Panc1 (cell line): Measurements from ENCODE around the gene LRP1B. TPM values are rescaled to one million over a fixed set of nuclear protein-coding genes. Genes with fewer than 3 reads are reported as not detected.

Experiments used
- ATAC-seq: fragments of 200-7000 bp; cut with Tn5 transposase; 2 replicates; pipeline ENCODE4 v1.9.1; 2020; ENCODE audit warnings: mild to moderate bottlenecking, moderate library complexity
- BruUV-seq: library from RNA; stranded (reverse); fragments of 400-500 nt; replicated peaks from 2 replicates; lab custom pipeline; 2021; lab: Mats Ljungman, UMichigan
- CTCF ChIA-PET: fragments of 300-600 bp; sonication (Branson Sonifier 250); formaldehyde crosslinking; loops from one replicate; lab custom pipeline; 2022; ENCODE audit warnings: antibody characterized with exemption; lab: Charles Lee
- POLR2A ChIA-PET: fragments of 300-600 bp; sonication (Branson Sonifier 250); formaldehyde crosslinking; loops from one replicate; lab custom pipeline; 2022; ENCODE audit warnings: antibody characterized with exemption; lab: Charles Lee
- DNase-seq: peaks from one replicate; pipeline ENCODE4 v3.0.0-alpha.2; 2010; ENCODE audit warnings: low read depth, low spot score
- H3K27ac ChIP-seq: 2 replicates; pipeline ENCODE4 v1.5.1; 2011; ENCODE audit warnings: mild to moderate bottlenecking, low read length, inconsistent platforms
- H3K27me3 ChIP-seq: fragments of 200-500 bp; sonication (Bioruptor generic); 2 replicates; pipeline ENCODE4 v1.6.0; 2014; ENCODE audit warnings: low read length, inconsistent platforms; ENCODE audit not compliant: control insufficient read depth, insufficient read depth
- H3K36me3 ChIP-seq: fragments of 200-500 bp; sonication (Bioruptor generic); 2 replicates; pipeline ENCODE4 v1.5.1; 2014; ENCODE audit warnings: inconsistent platforms, mild to moderate bottlenecking, low read length, moderate library complexity; ENCODE audit not compliant: control insufficient read depth, insufficient read depth
- H3K4me1 ChIP-seq: 2 replicates; pipeline ENCODE4 v1.5.1; 2011; ENCODE audit warnings: inconsistent platforms, mild to moderate bottlenecking, low read length, moderate library complexity; ENCODE audit not compliant: control insufficient read depth, insufficient read depth
- H3K4me3 ChIP-seq, 2 experiments: 2 replicates each; pipeline ENCODE4 v1.5.1; 2011 to 2012; ENCODE audit warnings: low read depth in 2 of 2, low read length in 2 of 2, mild to moderate bottlenecking in 2 of 2, inconsistent platforms in 1 of 2, moderate library complexity in 1 of 2
- H3K9me3 ChIP-seq: fragments of 200-500 bp; sonication (Bioruptor generic); 2 replicates; pipeline ENCODE4 v1.5.1; 2014; ENCODE audit warnings: low read depth, mild to moderate bottlenecking, inconsistent platforms, low read length, moderate library complexity; ENCODE audit not compliant: control insufficient read depth, insufficient read depth
- CTCF ChIP-seq: fragments of 450-650 bp; IDR thresholded peaks from 2 replicates; pipeline ENCODE4 v1.5.1; 2017; ENCODE audit warnings: mild to moderate bottlenecking
- POLR2AphosphoS5 ChIP-seq: IDR thresholded peaks from 2 replicates; pipeline ENCODE4 v1.6.1; 2012; ENCODE audit warnings: mild to moderate bottlenecking, low read depth, low read length, moderate library complexity
- REST ChIP-seq, 2 experiments: IDR thresholded peaks; 2 replicates each; pipeline ENCODE4 v1.6.1; 2011 to 2012; ENCODE audit warnings: low read depth in 2 of 2, control low read depth in 1 of 2, low read length in 1 of 2, mild to moderate bottlenecking in 1 of 2, moderate library complexity in 1 of 2; ENCODE audit not compliant: insufficient read depth in 1 of 2
- SIN3A ChIP-seq: IDR thresholded peaks from 2 replicates; pipeline ENCODE4 v1.6.1; 2012; ENCODE audit warnings: low read depth, mild to moderate bottlenecking, low read length, moderate library complexity, borderline replicate concordance; ENCODE audit not compliant: insufficient read depth
- TCF7L2 ChIP-seq: IDR thresholded peaks from 2 replicates; pipeline ENCODE4 v1.6.1; 2011; ENCODE audit warnings: mild to moderate bottlenecking, low read depth, low read length, inconsistent platforms
- in situ Hi-C: cut with HindIII; loops from 2 replicates; pipeline ENCODE4 v1.10.0; 2016; ENCODE audit warnings: low sequenced_read_pairs, low pct_unique_long_range_greater_than_20kb
- intact Hi-C: fragments of 100-400 bp; cut with micrococcal nuclease; formaldehyde crosslinking; loops from one replicate; pipeline ENCODE4 v1.10.0; 2022; ENCODE audit not compliant: unreplicated experiment
- total RNA-seq: library from RNA; stranded (reverse); gene quantifications from one replicate; pipeline ENCODE4 v1.2.1, GENCODE V29; 2021; ENCODE audit not compliant: unreplicated experiment

The LRP1B gene
- total RNA-seq, 1 experiment from 2014 or later: 0.54 TPM

DNA sequence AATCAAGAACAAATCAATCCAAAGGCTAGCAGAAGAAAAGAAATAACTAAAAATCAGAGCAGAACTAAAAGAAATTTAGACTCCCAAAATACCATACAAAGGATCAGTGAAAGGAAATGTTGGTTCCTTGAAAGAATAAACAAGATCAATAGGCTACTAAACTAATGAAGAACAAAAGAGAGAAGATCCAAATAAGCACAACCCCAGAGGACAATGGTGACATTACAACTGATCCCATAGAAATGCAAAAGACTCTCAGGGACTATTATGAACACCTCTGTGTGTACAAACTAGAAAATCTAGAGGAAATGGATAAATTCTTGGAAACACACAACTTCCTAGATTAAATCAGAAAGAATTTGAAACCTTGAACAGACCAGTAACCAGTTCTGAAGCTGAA lies 1186.9 kb downstream of the LRP1B start:
- no TSS peak for BruUV-seq
- DNase-seq (no peak), ATAC-seq (no peak)
- Histone ChIP-seq H3K4me3 (no peak overlapping the region), H3K36me3 (no peaks in the 10 kb centered on the region), H3K27ac (no peak overlapping the region), H3K9me3 (no peaks in the 10 kb centered on the region), H3K27me3 (no peaks in the 10 kb centered on the region), H3K4me1 (no peaks in the 10 kb centered on the region)
- intact Hi-C loops: no loop called here
- POLR2A ChIA-PET: no interaction called here
- TF ChIP-seq POLR2AphosphoS5 (no peak), REST (IDR thresholded peaks at IDR 0.05; ENCODE audit: insufficient read depth in 1 of 2, low read depth in 2 of 2, low read length in 1 of 2) (no peak), CTCF (no peak), SIN3A (no peak), TCF7L2 (no peak)
- in situ Hi-C loops: no loop called here
- CTCF ChIA-PET: no interaction called here

DNA sequence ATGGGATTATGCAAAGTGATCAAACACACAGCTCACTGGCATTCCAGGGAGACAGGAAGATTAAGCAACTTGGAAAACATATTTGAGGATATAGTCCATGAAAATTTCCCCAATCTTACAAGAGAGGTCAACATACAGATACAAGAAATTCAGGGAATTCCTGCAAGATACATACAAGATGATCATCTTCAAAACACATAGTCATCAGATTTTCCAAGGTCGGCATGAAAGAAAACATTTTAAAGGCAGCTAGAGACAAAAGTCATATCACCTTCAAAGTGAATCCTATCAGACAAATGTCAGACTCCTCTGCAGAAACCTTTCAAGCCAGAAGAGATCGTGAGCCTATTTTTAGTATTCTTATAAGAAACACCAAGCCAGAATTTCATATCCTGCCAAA lies 1188.5 kb downstream of the LRP1B start:
- in situ Hi-C loops: no loop called here
- H3K4me3 ChIP-seq: no peak overlapping the region
- no peaks in the 10 kb centered on the region for H3K4me1 ChIP-seq
- BruUV-seq: no TSS peak
- H3K36me3 ChIP-seq: no peaks in the 10 kb centered on the region
- no peaks in the 10 kb centered on the region for H3K9me3 ChIP-seq
- ChIA-PET POLR2A (interaction anchor here (0.6 kb wide), 1 partner anchor 16 kb away, joined by 3 read pairs; no protein-coding TSS in a partner anchor), CTCF (no interaction called here)
- H3K27ac ChIP-seq: no peak overlapping the region
- no peaks in the 10 kb centered on the region for H3K27me3 ChIP-seq
- ATAC-seq: no peak
- no peak for DNase-seq
- TF ChIP-seq TCF7L2 (no peak), POLR2AphosphoS5 (no peak), CTCF (no peak), REST (IDR thresholded peaks at IDR 0.05; ENCODE audit: insufficient read depth in 1 of 2, low read depth in 2 of 2, low read length in 1 of 2) (no peak), SIN3A (no peak)
- intact Hi-C loops: no loop called here
